ENCODE data around the gene NKD2. TPM values are rescaled to one million over a fixed set of nuclear protein-coding genes. Genes with fewer than 3 reads are reported as not detected.

The NKD2 gene
- total RNA-seq, 2 experiments from 2014 or later, result 0.17 to 0.30 TPM

GRCh38 chr5:1007681-1008450 lies 736 bp upstream of the NKD2 start:
- no peak overlapping the region for H3K4me3 ChIP-seq (ENCODE audit: low read length)
- ATAC-seq (ENCODE audit: poor library complexity) (no peak), DNase-seq (peak in 1 of 14 experiments; percentile 33)
- Mint-ChIP-seq H3K27me3 (peaks cover 49% of the 10 kb centered on the region), H3K27ac (no peak overlapping the region), H3K4me1 (ENCODE audit: low read depth) (peaks cover 28% of the 10 kb centered on the region), H3K36me3 (ENCODE audit: low read depth) (no peaks in the 10 kb centered on the region), H3K4me3 (peak overlapping the region; percentile 82), H3K9me3 (no peaks in the 10 kb centered on the region)
- CTCF ChIA-PET, result no interaction called here
- H3K27ac ChIP-seq (ENCODE audit: low read depth in 1 of 2, low read length in 2 of 2), result no peak overlapping the region
- no peaks in the 10 kb centered on the region for H3K36me3 ChIP-seq (ENCODE audit: insufficient read depth, low read length)
- H3K27me3 ChIP-seq (ENCODE audit: control insufficient read depth in 1 of 2, insufficient read depth in 2 of 2, low read length in 2 of 2), result peaks cover 45 to 67% of the 10 kb centered on the region in 2 experiments
- H3K4me1 ChIP-seq (ENCODE audit: insufficient read depth, low read length), result peaks cover 41% of the 10 kb centered on the region
- POLR2A ChIA-PET, result no interaction called here
- intact Hi-C loops (cut with DNase I, micrococcal nuclease), result no loop called here
- TF ChIP-seq CTCF (IDR thresholded peaks at IDR 0.05), result no peak
- H3K9me3 ChIP-seq (ENCODE audit: control insufficient read depth in 1 of 2, insufficient read depth in 1 of 2, low read length in 2 of 2), result peaks cover 0 to 27% of the 10 kb centered on the region in 2 experiments

GRCh38 chr5:1009359-1010180 lies 968 bp downstream of the NKD2 start:
- CTCF ChIA-PET, result no interaction called here
- no peak overlapping the region for H3K27ac Mint-ChIP-seq

GRCh38 chr5:1010181-1010510 lies 1.5 kb downstream of the NKD2 start:
- DNase-seq (peak in 1 of 14 experiments; percentile 7), ATAC-seq (ENCODE audit: poor library complexity) (no peak)
- H3K36me3 ChIP-seq (ENCODE audit: insufficient read depth, low read length), result no peaks in the 10 kb centered on the region
- H3K9me3 ChIP-seq (ENCODE audit: control insufficient read depth in 1 of 2, insufficient read depth in 1 of 2, low read length in 2 of 2), result peaks cover 0 to 27% of the 10 kb centered on the region in 2 experiments
- H3K27me3 ChIP-seq (ENCODE audit: control insufficient read depth in 1 of 2, insufficient read depth in 2 of 2, low read length in 2 of 2), result peaks cover 45 to 66% of the 10 kb centered on the region in 2 experiments
- POLR2A ChIA-PET, result no interaction called here
- Mint-ChIP-seq H3K27me3 (peaks cover 49% of the 10 kb centered on the region), H3K27ac (no peak overlapping the region), H3K4me3 (peak overlapping the region; percentile 18), H3K4me1 (ENCODE audit: low read depth) (peaks cover 16% of the 10 kb centered on the region), H3K9me3 (no peaks in the 10 kb centered on the region), H3K36me3 (ENCODE audit: low read depth) (no peaks in the 10 kb centered on the region)
- CTCF ChIA-PET, result interaction anchor here (1.1 kb wide), 1 partner anchor 130 kb away, joined by 4 read pairs; no protein-coding TSS in a partner anchor
- intact Hi-C loops (cut with DNase I, micrococcal nuclease), result no loop called here
- no peak overlapping the region for H3K27ac ChIP-seq (ENCODE audit: low read depth in 1 of 2, low read length in 2 of 2)
- no peak for TF ChIP-seq CTCF (IDR thresholded peaks at IDR 0.05)
- H3K4me1 ChIP-seq (ENCODE audit: insufficient read depth, low read length), result peaks cover 23% of the 10 kb centered on the region
- no peak overlapping the region for H3K4me3 ChIP-seq (ENCODE audit: low read length)

More at GRCh38 chr5:1009359-1010180, 968 bp downstream of the NKD2 start:
- peak in 1 of 14 experiments; percentile 30 for DNase-seq
- Mint-ChIP-seq H3K36me3 (ENCODE audit: low read depth) (no peaks in the 10 kb centered on the region), H3K4me1 (ENCODE audit: low read depth) (peaks cover 16% of the 10 kb centered on the region), H3K4me3 (no peak overlapping the region), H3K27me3 (peaks cover 49% of the 10 kb centered on the region), H3K9me3 (no peaks in the 10 kb centered on the region)
- Histone ChIP-seq H3K27me3 (ENCODE audit: control insufficient read depth in 1 of 2, insufficient read depth in 2 of 2, low read length in 2 of 2) (peaks cover 45 to 67% of the 10 kb centered on the region in 2 experiments), H3K27ac (ENCODE audit: low read depth in 1 of 2, low read length in 2 of 2) (no peak overlapping the region), H3K36me3 (ENCODE audit: insufficient read depth, low read length) (no peaks in the 10 kb centered on the region), H3K4me3 (ENCODE audit: low read length) (no peak overlapping the region), H3K9me3 (ENCODE audit: control insufficient read depth in 1 of 2, insufficient read depth in 1 of 2, low read length in 2 of 2) (peaks cover 0 to 27% of the 10 kb centered on the region in 2 experiments), H3K4me1 (ENCODE audit: insufficient read depth, low read length) (peaks cover 28% of the 10 kb centered on the region)
- POLR2A ChIA-PET, result interaction anchor here (0.7 kb wide), 1 partner anchor 63 kb away, joined by 3 read pairs; no protein-coding TSS in a partner anchor
- intact Hi-C loops (cut with DNase I, micrococcal nuclease), result no loop called here
- ATAC-seq (ENCODE audit: poor library complexity), result no peak
- no peak for TF ChIP-seq CTCF (IDR thresholded peaks at IDR 0.05)

All from CD4-positive, alpha-beta T cell (primary cell).